Breast epithelium (tissue), 4 donors: ENCODE results near the gene NDP. TPM values are rescaled to one million over a fixed set of nuclear protein-coding genes. Genes with fewer than 3 reads are reported as not detected.
A peak's percentile ranks its signal among the peaks of the same experiment; 100 is the strongest.
"Not testable (repeated sequence)": the region's sequence is repeated elsewhere in the genome, so short reads cannot be mapped to it uniquely, and the experiment has no call there.

Experiments used
- DNase-seq, 2 donors: peaks; one replicate each; pipeline ENCODE4 v3.0.0-alpha.2; 2019; ENCODE audit warnings: low spot score in 2 of 2
- H3K27ac ChIP-seq, 2 donors: fragments of 200-600 bp; sonication (generic) in 1 of 2; one replicate each; pipeline ENCODE4 v1.5.1; 2016 to 2019; ENCODE audit warnings: mild to moderate bottlenecking in 1 of 2
- H3K27me3 ChIP-seq, 2 donors: fragments of 200-600 bp; sonication (generic) in 1 of 2; one replicate each; pipeline versions ENCODE4 v1.5.1 to v1.6.0; 2017 to 2019; ENCODE audit warnings: control low read depth in 1 of 2, mild to moderate bottlenecking in 1 of 2
- H3K36me3 ChIP-seq: fragments of 200-600 bp; one replicate; pipeline ENCODE4 v1.5.1; 2019
- H3K4me1 ChIP-seq, 2 donors: fragments of 200-600 bp; sonication (generic); one replicate each; pipeline ENCODE4 v1.5.1; 2016 to 2019; ENCODE audit warnings: control low read depth in 1 of 2
- H3K4me3 ChIP-seq, 3 donors: fragments of 200-600 bp; sonication (generic); 1 replicate in 2 of 3; 2 replicates in 1 of 3; pipeline ENCODE4 v1.5.1; 2016 to 2019; ENCODE audit warnings: mild to moderate bottlenecking in 3 of 3, moderate library complexity in 2 of 3
- H3K9me3 ChIP-seq, 2 donors: fragments of 200-600 bp; sonication (generic) in 1 of 2; one replicate each; pipeline ENCODE4 v1.5.1; 2016 to 2019; ENCODE audit warnings: control low read depth in 1 of 2
- POLR2A ChIP-seq: fragments of 450-650 bp; IDR thresholded peaks from one replicate; pipeline ENCODE4 v1.6.1; 2016; ENCODE audit warnings: antibody characterized with exemption, mild to moderate bottlenecking, moderate library complexity
- POLR2AphosphoS5 ChIP-seq, 3 donors: sonication (generic); formaldehyde crosslinking; IDR thresholded peaks; one replicate each; pipeline ENCODE4 v1.6.1; 2017; ENCODE audit warnings: antibody characterized with exemption in 3 of 3
- intact Hi-C: fragments of 100-400 bp; cut with DNase I; formaldehyde crosslinking; loops from one replicate; pipeline ENCODE4 v1.15.1; 2023; ENCODE audit warnings: low total_unique reads
- total RNA-seq, 3 donors: library from RNA; depleted of rRNA; stranded (reverse); fragments of >200 nt; gene quantifications; one replicate each; pipeline ENCODE4 v1.1.0, GENCODE V29; 2016
- TF ChIP-seq, protein P1 (sequence below), 3 donors: fragments of 450-650 bp; IDR thresholded peaks; one replicate each; pipeline ENCODE4 v1.5.1; 2016 to 2017; ENCODE audit warnings: antibody characterized with exemption in 3 of 3, mild to moderate bottlenecking in 3 of 3, moderate library complexity in 3 of 3

Gene NDP
- total RNA-seq, 3 donors from 2014 or later: 0.66 to 4.0 TPM; not detected in 1

GRCh38 chrX:43953218-43953617, 20.0 kb downstream of the NDP start:
- Histone ChIP-seq H3K4me3 (no peak overlapping the region), H3K4me1 (no peaks in the 10 kb centered on the region), H3K27ac (no peak overlapping the region), H3K36me3 (no peaks in the 10 kb centered on the region), H3K27me3 (peaks cover 0 to 53% of the 10 kb centered on the region in 2 donors), H3K9me3 (no peaks in the 10 kb centered on the region)
- DNase-seq: no peak
- TF ChIP-seq, protein P1, sequence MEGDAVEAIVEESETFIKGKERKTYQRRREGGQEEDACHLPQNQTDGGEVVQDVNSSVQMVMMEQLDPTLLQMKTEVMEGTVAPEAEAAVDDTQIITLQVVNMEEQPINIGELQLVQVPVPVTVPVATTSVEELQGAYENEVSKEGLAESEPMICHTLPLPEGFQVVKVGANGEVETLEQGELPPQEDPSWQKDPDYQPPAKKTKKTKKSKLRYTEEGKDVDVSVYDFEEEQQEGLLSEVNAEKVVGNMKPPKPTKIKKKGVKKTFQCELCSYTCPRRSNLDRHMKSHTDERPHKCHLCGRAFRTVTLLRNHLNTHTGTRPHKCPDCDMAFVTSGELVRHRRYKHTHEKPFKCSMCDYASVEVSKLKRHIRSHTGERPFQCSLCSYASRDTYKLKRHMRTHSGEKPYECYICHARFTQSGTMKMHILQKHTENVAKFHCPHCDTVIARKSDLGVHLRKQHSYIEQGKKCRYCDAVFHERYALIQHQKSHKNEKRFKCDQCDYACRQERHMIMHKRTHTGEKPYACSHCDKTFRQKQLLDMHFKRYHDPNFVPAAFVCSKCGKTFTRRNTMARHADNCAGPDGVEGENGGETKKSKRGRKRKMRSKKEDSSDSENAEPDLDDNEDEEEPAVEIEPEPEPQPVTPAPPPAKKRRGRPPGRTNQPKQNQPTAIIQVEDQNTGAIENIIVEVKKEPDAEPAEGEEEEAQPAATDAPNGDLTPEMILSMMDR (IDR thresholded peaks at IDR 0.05): no peak
- TF ChIP-seq POLR2AphosphoS5 (IDR thresholded peaks at IDR 0.05) (no peak), POLR2A (no peak)
- intact Hi-C loops: no loop called here

GRCh38 chrX:43949669-43950068, 23.5 kb downstream of the NDP start:
- no peak for DNase-seq
- Histone ChIP-seq H3K4me1 (no peaks in the 10 kb centered on the region), H3K27me3 (peaks cover 0 to 59% of the 10 kb centered on the region in 2 donors), H3K9me3 (no peaks in the 10 kb centered on the region), H3K4me3 (no peak overlapping the region), H3K36me3 (no peaks in the 10 kb centered on the region), H3K27ac (no peak overlapping the region)
- TF ChIP-seq POLR2A (no peak), POLR2AphosphoS5 (IDR thresholded peaks at IDR 0.05) (no peak)
- TF ChIP-seq, protein P1 (IDR thresholded peaks at IDR 0.05): peak in 1 of 3 donors; percentile 19
- intact Hi-C loops: no loop called here

- Histone ChIP-seq H3K4me3 (no peak overlapping the region), H3K4me1 (no peaks in the 10 kb centered on the region), H3K27me3 (peaks cover 0 to 32% of the 10 kb centered on the region in 2 donors), H3K27ac (no peak overlapping the region), H3K36me3 (no peaks in the 10 kb centered on the region), H3K9me3 (no peaks in the 10 kb centered on the region)
- DNase-seq: no peak
- TF ChIP-seq POLR2AphosphoS5 (IDR thresholded peaks at IDR 0.05): no peak
- TF ChIP-seq, protein P1 (IDR thresholded peaks at IDR 0.05): no peak
- no peak for TF ChIP-seq POLR2A
- intact Hi-C loops: no loop called here
These were observed 32.2 kb downstream of the NDP start for GRCh38 chrX:43940816-43941474.

- intact Hi-C loops: no loop called here
- DNase-seq: no peak
- no peaks in the 10 kb centered on the region for H3K9me3 ChIP-seq
- TF ChIP-seq POLR2A: no peak
- no peak for TF ChIP-seq POLR2AphosphoS5 (IDR thresholded peaks at IDR 0.05)
- TF ChIP-seq, protein P1 (IDR thresholded peaks at IDR 0.05): no peak
- H3K27me3 ChIP-seq: peaks cover 0 to 20% of the 10 kb centered on the region in 2 donors
- no peak overlapping the region for H3K27ac ChIP-seq
- no peaks in the 10 kb centered on the region for H3K36me3 ChIP-seq
- H3K4me1 ChIP-seq: no peaks in the 10 kb centered on the region
- H3K4me3 ChIP-seq: no peak overlapping the region
These were observed 33.8 kb downstream of the NDP start for GRCh38 chrX:43939187-43939926.

DNA sequence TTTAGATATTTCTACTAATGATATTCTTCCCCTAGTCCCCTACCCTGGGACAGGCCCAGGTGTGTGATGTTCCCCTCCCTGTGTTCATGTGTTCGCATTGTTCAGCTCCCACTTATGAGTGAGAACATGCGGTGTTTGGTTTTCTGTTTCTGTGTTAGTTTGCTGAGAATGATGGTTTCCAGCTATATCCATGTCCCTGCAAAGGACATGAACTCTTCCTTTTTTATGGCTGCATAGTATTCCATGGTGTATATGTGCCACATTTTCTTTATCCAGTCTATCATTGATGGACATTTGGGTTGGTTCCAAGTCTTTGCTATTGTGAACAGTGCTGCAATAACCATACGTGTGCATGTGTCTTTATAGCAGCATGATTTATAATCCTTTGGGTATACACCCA, 51.2 kb downstream of the NDP start:
- H3K9me3 ChIP-seq: peaks cover 0 to 16% of the 10 kb centered on the region in 2 donors
- H3K4me1 ChIP-seq, H3K27ac ChIP-seq, H3K27me3 ChIP-seq, H3K36me3 ChIP-seq, H3K4me3 ChIP-seq, intact Hi-C loops, DNase-seq: not testable (repeated sequence)

DNA sequence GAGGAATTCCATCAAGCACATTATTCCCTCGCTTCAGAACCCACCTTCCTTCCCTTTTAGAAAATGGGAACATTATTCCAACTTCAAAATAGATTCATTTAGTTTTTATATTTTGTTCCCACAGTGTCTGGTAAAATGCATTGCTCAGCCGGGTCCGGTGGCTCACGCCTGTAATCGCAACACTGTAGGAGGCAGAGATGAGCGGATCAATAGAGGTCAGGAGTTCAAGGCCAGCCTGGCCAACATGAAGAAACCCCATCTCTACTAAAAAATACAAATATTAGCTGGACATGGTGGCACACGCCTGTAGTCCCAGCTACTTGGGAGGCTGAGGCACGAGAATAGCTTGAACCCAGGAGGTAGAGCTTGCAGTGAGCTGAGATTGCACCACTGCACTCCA, 62.4 kb downstream of the NDP start:
- H3K27ac ChIP-seq, DNase-seq, H3K9me3 ChIP-seq, intact Hi-C loops, H3K4me1 ChIP-seq, H3K4me3 ChIP-seq, H3K36me3 ChIP-seq: not testable (repeated sequence)
- H3K27me3 ChIP-seq: peaks cover 0 to 40% of the 10 kb centered on the region in 2 donors
